GM21825 (cell line): ENCODE measurements around the gene BTBD2.

ENCODE experiments used
- ATAC-seq: cut with Tn5 transposase; IDR thresholded peaks from one replicate; pipeline ENCODE4 v1.9.1; 2021; ENCODE audit warnings: mild to moderate bottlenecking, moderate library complexity; ENCODE audit not compliant: unreplicated experiment

BTBD2 gene

GRCh38 chr19:2050991-2051772 lies 35.7 kb upstream of the BTBD2 start, which contains the start of gene MKNK2:
MKNK2 (minus strand) TSS chr19:2051244; CDS start chr19:2050851, 393 bp downstream.
- peak; percentile 38 for ATAC-seq

GRCh38 chr19:2050349-2050990 lies 35.0 kb upstream of the BTBD2 start:
- peak; percentile 1 for ATAC-seq

GRCh38 chr19:2049741-2050348 lies 34.3 kb upstream of the BTBD2 start:
- ATAC-seq = peak; percentile 2

GRCh38 chr19:2048959-2049740 lies 33.6 kb upstream of the BTBD2 start:
- ATAC-seq = no peak

- ATAC-seq = no peak
Measured at GRCh38 chr19:2048104-2048958, 32.8 kb upstream of the BTBD2 start.

GRCh38 chr19:2047449-2048103 lies 32.1 kb upstream of the BTBD2 start:
- ATAC-seq = no peak

- ATAC-seq = no peak
Measured at GRCh38 chr19:2047076-2047448, 31.5 kb upstream of the BTBD2 start.

GRCh38 chr19:2046046-2046907 lies 30.8 kb upstream of the BTBD2 start:
- no peak for ATAC-seq

- no peak for ATAC-seq
Measured at GRCh38 chr19:2045501-2046045, 30.1 kb upstream of the BTBD2 start.

GRCh38 chr19:2044709-2045500 lies 29.4 kb upstream of the BTBD2 start:
- no peak for ATAC-seq

- ATAC-seq = no peak
Measured at GRCh38 chr19:2043961-2044708, 28.6 kb upstream of the BTBD2 start.

GRCh38 chr19:2043251-2043641 lies 27.7 kb upstream of the BTBD2 start:
- ATAC-seq = no peak

GRCh38 chr19:2042485-2043250 lies 27.2 kb upstream of the BTBD2 start:
- no peak for ATAC-seq

GRCh38 chr19:2041683-2042484 lies 26.4 kb upstream of the BTBD2 start:
- ATAC-seq = peak; percentile 47

- ATAC-seq = no peak
Measured at GRCh38 chr19:2041433-2041682, 25.8 kb upstream of the BTBD2 start.
